ENCODE measurements around the gene CNOT10. TPM values are rescaled to one million over a fixed set of nuclear protein-coding genes. Genes with fewer than 3 reads are reported as not detected.

The CNOT10 gene
- polyA plus RNA-seq, 1 of the 3 experiments (the other 2 are of a cell fraction) = 23.5 TPM

- peaks cover 0 to 11% of the 10 kb centered on the region in 2 experiments for H3K36me3 ChIP-seq (replicated peaks in 1 of 2; ENCODE audit: control insufficient read depth in 1 of 2, insufficient read depth in 2 of 2, low read length in 1 of 2)
- CTCF ChIA-PET = interaction anchor here (0.7 kb wide), 1 partner anchor 30 kb away, joined by 3 read pairs; no protein-coding TSS in a partner anchor
- no peaks in the 10 kb centered on the region for H3K27me3 ChIP-seq (ENCODE audit: insufficient read depth)
- H3K4me3 ChIP-seq (ENCODE audit: low read depth in 2 of 2, low read length in 1 of 2) = no peak overlapping the region
- no peak overlapping the region for H2AFZ ChIP-seq (ENCODE audit: low read depth)
- no peak overlapping the region for H3K9ac ChIP-seq
- H3K4me2 ChIP-seq = no peak overlapping the region
- H3K4me1 ChIP-seq (ENCODE audit: control insufficient read depth in 1 of 2, insufficient read depth in 2 of 2, low read depth in 1 of 2, low read length in 1 of 2) = no peaks in the 10 kb centered on the region
- H3K27ac ChIP-seq (ENCODE audit: low read depth in 2 of 2, low read length in 1 of 2) = no peak overlapping the region
- no peaks in the 10 kb centered on the region for H3F3A ChIP-seq (replicated peaks; ENCODE audit: insufficient read depth)
- WGBS (ENCODE audit: low lambda C conversion rate) = 100% methylated on average over 1 of the region's 1 CpG
- no peak for DNase-seq
- TF ChIP-seq RAD21 (IDR thresholded peaks at IDR 0.05; ENCODE audit: low read length) (no peak), NRF1 (IDR thresholded peaks at IDR 0.05; ENCODE audit: low read depth, low read length) (no peak), EZH2phosphoT487 (IDR thresholded peaks at IDR 0.05; ENCODE audit: borderline replicate concordance, low read depth) (no peak), RXRA (IDR thresholded peaks at IDR 0.05; ENCODE audit: borderline replicate concordance, low read depth) (no peak), POLR2AphosphoS5 (IDR thresholded peaks at IDR 0.05; ENCODE audit: low read depth, low read length) (no peak), MAX (IDR thresholded peaks at IDR 0.05; ENCODE audit: low read depth) (no peak), TEAD4 (IDR thresholded peaks at IDR 0.05; ENCODE audit: borderline replicate concordance, insufficient read depth) (no peak), FOXJ3 (CRISPR knock-in tag; IDR thresholded peaks at IDR 0.05) (no peak), ZBTB33 (IDR thresholded peaks at IDR 0.05; ENCODE audit: borderline replicate concordance, low read depth) (no peak), RCOR1 (IDR thresholded peaks at IDR 0.05; ENCODE audit: low read length) (no peak), CTCF (IDR thresholded peaks at IDR 0.05) (no peak), PBX3 (IDR thresholded peaks at IDR 0.05) (no peak), SIN3A (IDR thresholded peaks at IDR 0.05; ENCODE audit: borderline replicate concordance, low read depth, low read length) (no peak), NFIC (IDR thresholded peaks at IDR 0.05; ENCODE audit: borderline replicate concordance) (no peak), IRF3 (IDR thresholded peaks at IDR 0.05; ENCODE audit: low read depth, low read length) (no peak), FOSL2 (IDR thresholded peaks at IDR 0.05; ENCODE audit: borderline replicate concordance, low read depth) (no peak), JUND (IDR thresholded peaks at IDR 0.05) (no peak)
- H3K9me2 ChIP-seq = no peaks in the 10 kb centered on the region
- H3K9me3 ChIP-seq = no peaks in the 10 kb centered on the region
- no peaks in the 10 kb centered on the region for H3K79me2 ChIP-seq (ENCODE audit: insufficient read depth)
- POLR2A ChIA-PET = interaction anchor here (0.6 kb wide), 1 partner anchor 362 kb away, joined by 3 read pairs; no protein-coding TSS in a partner anchor
- H4K20me1 ChIP-seq (ENCODE audit: insufficient read depth) = no peaks in the 10 kb centered on the region
These were observed 66.4 kb downstream of the CNOT10 start for GRCh38 chr3:32751377-32751776.
